Measurements from ENCODE around the gene MEIS1. TPM values are rescaled to one million over a fixed set of nuclear protein-coding genes. Genes with fewer than 3 reads are reported as not detected.

MEIS1 gene
- total and polyA plus RNA-seq, 2 donors from 2014 or later, result 7.3 to 36.7 TPM

- no peak for TF ChIP-seq CTCF (IDR thresholded peaks at IDR 0.05; ENCODE audit: borderline replicate concordance, extremely low read depth, insufficient read depth)
- FAIRE-seq (no peak), DNase-seq (no peak)
- Histone ChIP-seq H3K9ac (ENCODE audit: low read length in 3 of 3) (peak overlapping the region in 2 of 3 donors; percentile 37 to 91), H3K36me3 (ENCODE audit: control insufficient read depth in 2 of 3, insufficient read depth in 3 of 3, low read length in 3 of 3) (peaks cover 0 to 8% (median 0%) of the 10 kb centered on the region in 3 donors), H3K4me3 (ENCODE audit: low read length in 3 of 3) (peak overlapping the region; percentile 91 to 97 (median 93)), H3K27me3 (ENCODE audit: control insufficient read depth, insufficient read depth, low read length) (peaks cover 5% of the 10 kb centered on the region), H3K4me1 (ENCODE audit: control insufficient read depth in 2 of 3, insufficient read depth in 2 of 3, low read depth in 1 of 3, low read length in 3 of 3) (peaks cover 0 to 2% (median 0%) of the 10 kb centered on the region in 3 donors), H3K27ac (ENCODE audit: low read depth in 2 of 2, low read length in 2 of 2) (peak overlapping the region in 1 of 2 donors; percentile 43), H3K9me3 (ENCODE audit: control insufficient read depth in 2 of 3, insufficient read depth in 1 of 3, low read length in 3 of 3) (no peaks in the 10 kb centered on the region)
- intact Hi-C loops (cut with DNase I), result no loop called here
These were observed 3.5 kb downstream of the MEIS1 start for GRCh38 chr2:66438498-66438833.

- intact Hi-C loops (cut with DNase I), result no loop called here
- H3K27me3 ChIP-seq (ENCODE audit: control insufficient read depth, insufficient read depth, low read length), result peaks cover 9% of the 10 kb centered on the region
- peaks cover 0 to 8% (median 0%) of the 10 kb centered on the region in 3 donors for H3K36me3 ChIP-seq (ENCODE audit: control insufficient read depth in 2 of 3, insufficient read depth in 3 of 3, low read length in 3 of 3)
- no peaks in the 10 kb centered on the region for H3K9me3 ChIP-seq (ENCODE audit: control insufficient read depth in 2 of 3, insufficient read depth in 1 of 3, low read length in 3 of 3)
- peak in 4 of 5 donors; percentile 52 to 61 (median 56) for DNase-seq
- peak overlapping the region; percentile 80 to 93 (median 91) for H3K4me3 ChIP-seq (ENCODE audit: low read length in 3 of 3)
- no peak for TF ChIP-seq CTCF (IDR thresholded peaks at IDR 0.05; ENCODE audit: borderline replicate concordance, extremely low read depth, insufficient read depth)
- H3K27ac ChIP-seq (ENCODE audit: low read depth in 2 of 2, low read length in 2 of 2), result peak overlapping the region; percentile 35 to 81
- FAIRE-seq, result no peak
- H3K9ac ChIP-seq (ENCODE audit: low read length in 3 of 3), result peak overlapping the region; percentile 55 to 91 (median 59)
- no peaks in the 10 kb centered on the region for H3K4me1 ChIP-seq (ENCODE audit: control insufficient read depth in 2 of 3, insufficient read depth in 2 of 3, low read depth in 1 of 3, low read length in 3 of 3)
These were observed 4.2 kb downstream of the MEIS1 start for GRCh38 chr2:66438891-66439811.

- peak overlapping the region; percentile 80 to 93 (median 91) for H3K4me3 ChIP-seq (ENCODE audit: low read length in 3 of 3)
- DNase-seq (peak; percentile 36 to 72 (median 59)), FAIRE-seq (no peak)
- H3K36me3 ChIP-seq (ENCODE audit: control insufficient read depth in 2 of 3, insufficient read depth in 3 of 3, low read length in 3 of 3), result peaks cover 0 to 8% (median 0%) of the 10 kb centered on the region in 3 donors
- H3K9me3 ChIP-seq (ENCODE audit: control insufficient read depth in 2 of 3, insufficient read depth in 1 of 3, low read length in 3 of 3), result no peaks in the 10 kb centered on the region
- intact Hi-C loops (cut with DNase I), result loop anchor here (5.0 kb wide), 2 partner anchors 142 to 252 kb away; no protein-coding TSS in a partner anchor
- no peaks in the 10 kb centered on the region for H3K4me1 ChIP-seq (ENCODE audit: control insufficient read depth in 2 of 3, insufficient read depth in 2 of 3, low read depth in 1 of 3, low read length in 3 of 3)
- H3K27ac ChIP-seq (ENCODE audit: low read depth in 2 of 2, low read length in 2 of 2), result peak overlapping the region; percentile 35 to 81
- H3K9ac ChIP-seq (ENCODE audit: low read length in 3 of 3), result peak overlapping the region; percentile 55 to 91 (median 59)
- TF ChIP-seq CTCF (IDR thresholded peaks at IDR 0.05; ENCODE audit: borderline replicate concordance, extremely low read depth, insufficient read depth), result no peak
- peaks cover 9% of the 10 kb centered on the region for H3K27me3 ChIP-seq (ENCODE audit: control insufficient read depth, insufficient read depth, low read length)
These were observed 5.1 kb downstream of the MEIS1 start for GRCh38 chr2:66439812-66440542.

All from kidney (tissue), 14 donors.